Posterior vena cava (tissue), 2 donors: ENCODE results near the gene ACE. TPM values are rescaled to one million over a fixed set of nuclear protein-coding genes. Genes with fewer than 3 reads are reported as not detected.

Experiments used
- DNase-seq: peaks from one replicate; pipeline ENCODE4 v3.0.0-alpha.2; 2020; ENCODE audit warnings: low spot score
- intact Hi-C, 2 donors: fragments of 100-400 bp; cut with DNase I; formaldehyde crosslinking; loops; one replicate each; pipeline versions ENCODE4 v1.14.1 to v1.14.2; 2022 to 2023
- total RNA-seq, 2 donors: library from RNA; stranded (reverse); fragmentation: NEBNext Ultra II Directional; extraction: Animal tissue kit (Norgen Biotek cat#: 25700); gene quantifications; one replicate each; pipeline ENCODE4 v1.2.1, GENCODE V29; 2021
- donor health status: DM: yes; HTN: yes; CAD: no.
- donor health status: DM: yes; HTN: yes; CAD: no.

The ACE gene
- total RNA-seq, 2 donors from 2014 or later = 9.9 to 16.3 TPM

DNA sequence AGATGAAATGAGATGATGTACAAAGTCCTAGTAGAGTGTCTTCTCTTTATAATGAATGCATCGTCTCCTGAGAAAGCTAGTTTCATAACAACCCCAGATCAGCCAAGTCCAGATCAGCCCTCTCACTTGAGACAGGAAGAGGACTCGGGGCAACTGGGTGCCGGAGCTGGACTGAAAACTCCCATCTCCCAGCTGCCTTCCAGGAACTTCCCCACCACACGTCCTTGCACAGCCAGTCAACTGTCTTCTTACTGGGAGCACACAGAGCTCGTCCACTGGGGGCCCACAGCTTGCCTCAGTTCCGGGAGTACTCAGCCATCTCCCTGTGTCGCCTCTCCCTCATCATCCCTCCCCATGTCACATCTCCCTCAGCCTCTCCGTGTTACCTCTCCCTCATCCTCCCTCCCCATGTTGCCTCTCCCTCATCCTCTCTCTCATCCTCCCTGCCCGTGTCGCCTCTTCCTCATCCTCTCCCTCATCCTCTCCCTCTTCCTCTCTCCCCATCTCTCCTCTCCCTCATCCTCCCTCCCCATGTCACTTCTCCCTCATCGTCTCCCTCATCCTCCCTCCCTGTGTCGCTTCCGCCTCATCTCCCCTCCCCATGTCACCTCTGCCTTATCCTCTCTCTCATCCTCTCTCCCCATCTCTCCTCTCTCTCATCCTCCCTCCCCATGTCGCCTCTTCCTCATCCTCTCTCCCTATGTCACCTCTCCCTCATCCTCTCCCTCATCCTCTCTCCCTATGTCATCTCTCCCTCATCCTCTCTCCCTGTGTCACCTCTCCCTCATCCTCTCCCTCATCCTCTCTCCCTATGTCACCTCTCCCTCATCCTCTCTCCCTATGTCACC lies 23.9 kb downstream of the ACE start:
- intact Hi-C loops = no loop called here
- DNase-seq = no peak

GRCh38 chr17:63503341-63503705 lies 26.5 kb downstream of the ACE start:
- no peak for DNase-seq
- intact Hi-C loops = no loop called here

DNA sequence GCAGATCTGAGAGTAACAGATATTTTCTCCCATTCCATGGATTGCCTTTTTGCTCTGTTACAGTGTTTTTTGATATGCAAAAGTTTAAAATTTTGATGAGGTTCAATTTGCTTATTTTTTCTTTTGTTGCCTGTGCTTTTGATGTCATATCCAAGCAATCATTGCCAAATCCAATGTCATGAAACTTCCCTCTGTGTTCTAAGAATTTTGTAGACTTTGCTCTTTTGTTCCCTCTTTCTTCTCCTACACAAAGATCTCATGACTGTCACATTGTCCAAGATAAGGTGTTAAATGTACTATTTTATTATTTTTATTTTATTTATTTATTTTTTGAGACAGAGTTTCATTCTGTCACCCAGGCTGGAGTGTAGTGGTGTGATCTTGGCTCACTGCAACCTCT lies 27.4 kb downstream of the ACE start:
- intact Hi-C loops = no loop called here

GRCh38 chr17:63505341-63505740 lies 28.5 kb downstream of the ACE start:
- no peak for DNase-seq
- intact Hi-C loops = no loop called here

More for the DNA sequence above, 27.4 kb downstream of the ACE start:
- no peak for DNase-seq

DNA sequence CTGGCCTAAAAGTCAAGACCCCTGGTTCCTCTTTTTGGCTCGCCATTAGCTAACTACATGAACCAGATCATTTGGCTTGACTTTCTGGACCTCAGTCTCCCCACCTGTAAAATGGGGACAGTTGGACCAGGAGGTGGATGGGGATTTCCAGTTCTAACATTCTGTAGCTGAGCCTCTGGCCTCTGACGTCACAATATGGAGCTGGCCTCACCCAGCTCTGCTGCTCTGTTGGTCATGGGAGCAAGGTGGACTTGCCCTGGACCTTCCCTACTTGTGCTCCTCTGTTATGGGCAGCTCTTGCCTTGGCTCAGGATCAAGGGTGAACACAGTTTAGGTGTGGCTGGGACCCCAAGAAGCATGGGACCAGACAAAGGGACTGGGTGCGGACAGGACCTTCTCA lies 29.8 kb downstream of the ACE start:
- DNase-seq = no peak
- intact Hi-C loops = no loop called here

DNA sequence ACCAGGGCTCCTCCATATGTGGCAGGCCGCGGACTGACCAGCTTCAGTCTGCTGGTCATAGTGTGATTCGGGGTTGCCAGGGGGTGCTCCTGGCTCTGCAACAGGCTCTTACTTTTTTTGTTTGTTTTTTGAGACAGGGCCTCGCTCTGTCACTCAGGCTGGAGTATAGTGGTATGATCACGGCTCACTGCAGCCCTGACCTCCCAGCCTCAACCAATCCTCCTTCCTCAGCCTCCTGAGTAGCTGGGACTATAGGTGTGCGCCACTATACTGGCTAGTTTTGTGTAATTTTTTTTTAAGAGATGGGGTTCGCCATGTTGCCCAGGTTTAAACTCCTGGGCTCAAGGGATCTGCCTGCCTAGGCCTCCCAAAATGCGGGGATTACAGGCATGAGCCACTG lies 34.5 kb downstream of the ACE start:
- intact Hi-C loops = no loop called here

GRCh38 chr17:63512388-63512787 lies 35.5 kb downstream of the ACE start:
- intact Hi-C loops = no loop called here

More for the DNA sequence above, 34.5 kb downstream of the ACE start:
- DNase-seq = no peak

GRCh38 chr17:63512896-63513644 lies 36.2 kb downstream of the ACE start:
- intact Hi-C loops = no loop called here

More at GRCh38 chr17:63512388-63512787, 35.5 kb downstream of the ACE start:
- no peak for DNase-seq

GRCh38 chr17:63514477-63514876 lies 37.6 kb downstream of the ACE start:
- intact Hi-C loops = no loop called here
- DNase-seq = no peak

More at GRCh38 chr17:63512896-63513644, 36.2 kb downstream of the ACE start:
- no peak for DNase-seq

DNA sequence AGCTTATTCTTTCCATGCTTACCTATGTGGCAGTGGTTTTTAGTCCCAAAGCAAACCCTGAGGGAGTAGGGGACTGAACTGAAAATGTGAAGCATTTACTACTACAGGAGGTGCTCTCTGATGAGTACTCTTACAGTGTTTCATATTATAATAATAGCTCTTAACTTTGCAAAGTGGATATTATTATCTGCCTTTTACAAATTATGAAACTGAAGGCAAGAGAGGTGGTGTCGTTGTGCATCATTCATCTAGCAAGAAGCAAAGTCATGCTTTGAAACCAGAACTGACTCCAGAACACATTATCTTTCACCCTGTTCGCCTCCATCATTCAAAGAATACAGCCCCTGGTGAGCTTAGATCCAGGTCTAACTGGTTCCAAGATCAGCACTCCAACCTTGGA lies 38.1 kb downstream of the ACE start:
- intact Hi-C loops = no loop called here
- no peak for DNase-seq

- no peak for DNase-seq
- intact Hi-C loops = no loop called here
These were observed 38.6 kb downstream of the ACE start for GRCh38 chr17:63515426-63515825.

GRCh38 chr17:63516910-63517824 lies 40.3 kb downstream of the ACE start:
- intact Hi-C loops = no loop called here
- DNase-seq = no peak

DNA sequence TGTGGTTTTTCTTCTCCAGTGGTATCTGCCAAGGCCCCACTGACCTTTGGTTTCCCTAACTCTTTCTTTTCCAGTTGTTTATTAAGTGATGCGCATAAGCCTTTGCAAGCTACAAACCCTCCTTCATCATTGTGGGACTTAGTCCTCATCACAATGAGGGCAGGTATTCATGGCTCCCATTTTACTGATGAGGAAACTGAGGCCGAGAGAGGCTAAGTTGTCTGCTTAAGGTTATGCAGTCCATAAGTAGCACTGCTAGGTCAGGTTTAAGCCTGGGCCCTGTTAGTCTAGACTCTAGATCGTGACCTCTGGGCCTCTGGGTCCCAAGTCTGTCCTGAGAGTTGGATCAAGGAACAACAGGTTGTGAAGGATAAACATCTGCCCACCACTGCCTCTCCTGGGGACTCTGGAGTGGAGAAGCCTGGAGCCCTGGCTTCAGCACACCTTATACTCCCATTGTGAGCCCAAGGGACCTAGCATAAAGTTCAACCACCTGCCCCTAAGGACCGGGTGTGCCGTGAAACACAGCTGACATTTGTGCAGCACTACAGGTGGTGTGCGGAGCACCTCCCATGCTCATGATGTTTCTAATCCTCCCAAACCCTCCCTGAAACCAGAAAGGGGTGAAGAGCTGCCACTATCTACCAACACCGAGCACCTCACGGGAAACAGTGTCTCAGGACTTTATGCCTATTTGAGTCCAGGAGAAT lies 41.1 kb downstream of the ACE start:
- no peak for DNase-seq
- intact Hi-C loops = no loop called here

DNA sequence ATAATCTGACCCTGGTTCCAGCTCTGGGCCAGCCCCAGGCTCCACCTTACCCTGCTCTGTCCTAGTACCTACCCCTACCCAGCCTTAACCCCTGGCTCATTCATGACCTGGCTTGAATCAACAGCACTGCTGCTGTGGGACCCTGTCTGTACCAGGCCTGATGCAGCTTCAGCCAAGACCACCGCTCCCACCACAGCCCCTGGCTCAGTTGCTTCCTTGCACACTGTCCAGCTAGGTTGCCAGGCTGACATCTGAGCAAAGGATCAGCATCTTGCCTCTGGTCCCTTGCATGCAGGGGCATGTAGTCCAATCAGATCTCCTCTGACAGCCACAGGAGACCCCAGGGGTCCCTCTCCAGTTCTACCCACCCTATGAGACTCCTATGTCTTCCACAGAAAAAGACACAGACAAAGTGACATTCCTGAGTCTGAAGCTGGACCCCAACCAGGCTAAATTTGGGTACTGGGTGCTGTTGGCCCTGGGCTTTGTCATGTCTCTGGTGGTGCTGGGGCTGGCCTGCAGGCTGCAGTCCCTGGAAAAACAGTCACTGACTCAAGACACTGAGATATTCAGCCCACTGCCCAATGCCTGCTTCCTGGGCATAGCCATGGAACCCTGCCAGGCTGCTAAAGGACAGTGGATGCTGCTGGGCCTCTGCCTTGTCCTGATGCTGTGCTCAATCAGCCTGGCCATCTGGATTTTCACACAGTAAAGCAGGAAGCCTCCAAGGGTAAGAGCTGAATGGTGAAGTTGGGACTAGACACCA lies 42.4 kb downstream of the ACE start:
- intact Hi-C loops = no loop called here
- DNase-seq = no peak

DNA sequence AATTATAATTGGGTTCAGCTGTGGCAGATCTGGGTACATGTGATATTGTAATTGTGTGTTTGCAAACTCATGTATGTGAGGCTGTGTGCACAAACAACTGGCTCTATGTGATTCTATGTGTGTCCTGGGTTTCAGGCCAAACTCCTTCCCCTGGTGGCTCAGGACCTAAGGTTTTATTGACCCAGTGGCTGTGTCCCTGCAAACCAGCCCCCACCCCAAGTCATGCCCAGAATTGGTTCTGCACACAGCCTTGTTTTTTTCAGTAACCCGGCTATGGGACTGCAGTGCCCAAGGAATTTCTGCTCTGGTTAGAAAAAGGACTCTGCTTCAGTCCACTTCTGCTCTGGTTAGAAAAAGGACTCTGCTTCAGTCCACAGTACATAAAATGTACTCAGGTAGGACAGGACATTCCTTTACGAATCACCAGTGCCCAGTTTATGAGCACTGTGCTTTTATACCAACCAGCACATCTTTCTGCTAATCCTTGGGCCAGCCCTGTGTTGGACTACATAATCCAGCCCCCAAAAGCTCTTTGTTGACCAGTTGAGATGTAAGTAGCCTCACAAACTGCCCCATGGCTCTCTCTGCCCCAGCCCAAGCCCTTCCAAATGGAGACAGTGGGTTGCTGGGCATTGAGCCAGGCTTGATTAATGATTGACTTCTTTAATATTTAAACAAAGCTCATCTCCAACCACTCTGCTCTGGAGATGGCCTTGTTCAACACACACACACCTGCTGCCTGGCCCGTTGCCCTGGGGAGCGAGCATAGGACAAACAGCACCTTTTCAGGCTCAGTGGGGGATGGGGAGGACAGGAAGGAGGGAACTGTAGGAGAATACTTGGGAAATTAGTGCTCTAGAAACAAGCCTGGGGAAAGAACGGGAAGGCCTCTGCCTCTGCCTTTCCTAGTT lies 43.4 kb downstream of the ACE start:
- DNase-seq = no peak
- intact Hi-C loops = no loop called here

DNA sequence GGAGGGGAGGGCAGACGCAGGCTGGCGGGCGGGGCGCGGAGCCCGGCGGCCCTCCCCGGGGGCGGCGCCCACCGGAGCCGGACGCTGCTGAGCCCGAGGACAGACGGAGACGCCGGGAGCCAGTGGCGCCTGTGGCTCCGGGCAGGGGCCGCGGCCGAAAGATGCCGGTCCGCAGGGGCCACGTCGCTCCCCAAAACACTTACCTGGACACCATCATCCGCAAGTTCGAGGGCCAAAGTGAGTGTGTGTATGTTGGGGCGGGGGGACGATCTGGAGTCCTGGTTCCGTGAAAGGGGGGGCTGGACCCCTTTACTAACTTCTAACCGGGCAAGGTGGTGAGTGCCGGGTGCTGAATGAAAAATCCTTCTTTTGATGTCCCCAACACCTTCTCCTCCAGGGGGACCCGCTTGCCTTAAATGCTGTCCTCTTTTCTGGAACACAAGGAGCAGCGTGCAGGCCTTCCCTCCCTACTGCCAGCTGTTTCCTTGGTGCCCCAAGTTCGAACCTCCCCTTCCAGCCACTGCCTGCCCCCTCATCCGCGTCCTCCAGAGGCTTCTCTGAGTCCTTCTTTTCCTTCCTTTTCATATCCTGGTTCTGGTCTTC lies 46.5 kb downstream of the ACE start, which contains the start of gene KCNH6:
Gene KCNH6 (plus strand): TSS at position 106 of the 603 bp plus-strand sequence. CDS start 56 bp downstream, at position 162.
- DNase-seq = no peak
- intact Hi-C loops = no loop called here

DNA sequence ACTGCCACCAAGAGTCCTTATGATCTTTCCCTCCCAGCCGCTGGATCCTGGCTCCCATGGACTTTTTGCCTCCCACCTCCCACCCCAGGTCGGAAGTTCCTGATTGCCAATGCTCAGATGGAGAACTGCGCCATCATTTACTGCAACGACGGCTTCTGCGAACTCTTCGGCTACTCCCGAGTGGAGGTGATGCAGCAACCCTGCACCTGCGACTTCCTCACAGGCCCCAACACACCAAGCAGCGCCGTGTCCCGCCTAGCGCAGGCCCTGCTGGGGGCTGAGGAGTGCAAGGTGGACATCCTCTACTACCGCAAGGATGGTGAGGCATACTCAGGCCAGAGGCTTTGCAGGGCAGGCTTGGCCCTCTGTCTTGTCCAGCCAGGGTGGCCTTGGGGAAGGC lies 47.2 kb downstream of the ACE start:
- DNase-seq = no peak
- intact Hi-C loops = no loop called here
